HG03342 (cell line): ENCODE measurements around the gene PPARA.
"Not testable (repeated sequence)": the region's sequence is repeated elsewhere in the genome, so short reads cannot be mapped to it uniquely, and the experiment has no call there.

Experiments
- ATAC-seq: cut with Tn5 transposase; IDR thresholded peaks from one replicate; pipeline ENCODE4 v1.9.1; 2021; ENCODE audit warnings: mild to moderate bottlenecking, moderate library complexity; ENCODE audit not compliant: unreplicated experiment

The PPARA gene

DNA sequence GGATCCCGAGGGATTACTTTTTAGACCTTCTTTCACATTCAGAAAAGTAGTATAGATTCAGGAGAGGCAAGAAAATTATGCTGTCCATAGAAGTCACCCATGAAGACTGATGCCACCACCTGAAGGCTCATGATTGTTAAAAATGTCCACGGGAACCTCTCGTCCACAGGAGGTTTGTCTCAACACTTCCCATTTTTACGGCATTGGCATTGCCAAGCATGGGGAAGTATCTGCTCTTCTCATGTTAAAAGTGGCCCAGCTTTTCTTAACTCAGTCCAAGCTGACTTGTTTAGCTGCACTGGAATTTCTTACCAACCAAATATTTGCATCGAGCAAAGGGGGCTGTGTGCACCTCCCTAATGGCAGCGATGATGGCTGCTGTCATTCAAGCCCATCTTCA, 90.2 kb downstream of the PPARA start:
- ATAC-seq, result no peak

DNA sequence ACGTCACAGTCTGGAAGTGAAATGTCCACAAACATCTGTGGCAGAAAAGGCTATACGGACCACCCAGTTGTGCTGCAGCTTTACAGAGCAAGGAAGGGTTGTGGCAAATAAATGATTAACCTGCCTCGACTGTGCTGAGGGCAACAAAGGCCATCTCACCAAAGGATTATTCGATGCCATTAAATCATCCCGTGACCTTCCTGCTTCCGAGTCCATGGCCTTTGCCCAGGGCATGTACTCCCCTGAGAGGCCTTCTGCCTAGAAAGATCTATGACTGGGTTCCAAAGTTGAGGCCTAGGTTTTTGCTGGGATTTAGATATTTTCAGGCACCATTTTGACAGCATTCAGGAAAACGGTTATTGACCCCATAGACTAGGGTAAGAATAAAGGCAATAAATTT, 90.6 kb downstream of the PPARA start:
- ATAC-seq, result no peak

GRCh38 chr22:46241396-46242007, 91.2 kb downstream of the PPARA start:
- ATAC-seq, result no peak

GRCh38 chr22:46242076-46242475, 91.8 kb downstream of the PPARA start:
- ATAC-seq, result no peak

DNA sequence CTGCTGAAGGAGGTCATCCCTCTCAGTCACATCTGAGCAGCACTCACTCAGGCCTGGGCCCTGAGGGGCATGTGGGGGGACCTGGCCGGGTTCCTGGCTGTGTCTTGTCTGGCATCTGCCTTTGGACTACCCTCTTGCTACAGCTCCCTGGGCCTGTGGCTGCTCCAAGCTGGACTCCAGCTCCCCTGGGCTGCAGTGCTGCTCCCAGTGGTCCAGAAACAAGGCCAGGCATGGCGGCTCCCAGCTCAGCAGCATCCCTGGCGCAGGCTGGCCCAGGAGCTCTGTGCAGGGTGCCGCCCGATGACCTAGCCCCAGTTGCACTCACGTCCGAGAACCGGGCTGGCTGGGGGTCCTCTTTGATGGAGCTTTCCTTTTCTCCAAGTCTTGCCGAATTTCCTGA, 94.4 kb downstream of the PPARA start:
- no peak for ATAC-seq

DNA sequence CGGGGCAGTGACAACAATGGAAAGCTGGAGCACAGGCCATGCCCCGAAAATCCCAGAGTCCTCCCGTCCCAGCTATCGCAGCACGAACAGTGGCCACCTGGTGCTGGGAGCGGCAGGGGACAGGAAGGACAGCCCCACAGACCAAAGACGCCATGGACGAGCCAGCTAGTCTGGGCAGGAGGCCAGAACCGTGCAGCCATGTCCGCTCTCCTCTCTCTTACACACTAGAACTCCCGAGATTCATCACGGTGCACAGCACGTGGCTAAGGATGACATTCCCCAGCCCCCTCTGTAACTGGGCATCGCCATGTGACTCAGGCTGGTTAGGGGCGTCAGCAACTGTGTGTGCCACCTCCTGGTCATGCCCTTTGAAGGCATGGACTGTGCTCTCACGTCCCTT, 95.2 kb downstream of the PPARA start:
- ATAC-seq, result no peak

GRCh38 chr22:46246178-46246577, 95.9 kb downstream of the PPARA start:
- no peak for ATAC-seq

GRCh38 chr22:46247443-46247975, 97.2 kb downstream of the PPARA start:
- ATAC-seq, result no peak

GRCh38 chr22:46250035-46250782, 99.9 kb downstream of the PPARA start, which contains the start of gene CDPF1:
Gene CDPF1, minus strand, starts transcription at chr22:46250293. Its CDS starts 2,009 bp downstream, at chr22:46248284.
- peak; percentile 79 for ATAC-seq

DNA sequence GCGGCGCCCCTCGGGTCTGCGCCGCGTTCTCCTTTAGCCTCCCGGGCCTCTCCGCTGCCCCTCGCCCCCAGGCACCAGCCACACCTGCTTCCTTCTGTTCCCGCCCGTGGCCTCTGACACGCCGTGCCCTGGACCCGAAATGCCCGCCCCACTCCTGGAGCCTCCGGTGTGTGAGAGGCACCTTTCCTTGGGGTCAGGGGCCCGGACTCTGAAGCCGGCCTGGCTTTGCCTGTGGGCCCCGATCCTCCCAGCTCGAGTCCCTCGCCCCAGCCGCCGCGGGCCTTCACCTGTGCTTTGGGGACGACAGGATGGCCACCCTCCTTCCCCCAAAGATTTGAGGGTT, 100.4 kb downstream of the PPARA start:
- peak; percentile 12 for ATAC-seq

DNA sequence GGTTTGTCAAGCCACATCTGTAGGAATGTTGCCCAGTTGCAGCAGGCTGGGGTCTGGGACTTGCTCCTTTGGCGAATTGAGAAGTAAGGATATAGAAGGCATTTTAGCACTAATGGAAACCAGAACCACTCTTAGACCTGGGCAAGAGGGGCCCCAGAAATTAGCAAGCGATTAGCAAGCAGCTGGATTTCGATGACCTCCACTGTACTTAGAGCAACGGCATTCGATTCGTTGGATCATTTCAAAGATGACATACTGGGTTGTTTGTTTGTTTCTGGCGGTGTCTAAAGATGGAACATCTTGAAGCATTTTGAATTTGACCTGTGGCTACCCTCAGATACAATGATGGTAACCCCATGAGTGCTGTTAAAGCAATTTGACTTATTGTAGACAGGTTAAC, 100.9 kb downstream of the PPARA start:
- ATAC-seq, result no peak

DNA sequence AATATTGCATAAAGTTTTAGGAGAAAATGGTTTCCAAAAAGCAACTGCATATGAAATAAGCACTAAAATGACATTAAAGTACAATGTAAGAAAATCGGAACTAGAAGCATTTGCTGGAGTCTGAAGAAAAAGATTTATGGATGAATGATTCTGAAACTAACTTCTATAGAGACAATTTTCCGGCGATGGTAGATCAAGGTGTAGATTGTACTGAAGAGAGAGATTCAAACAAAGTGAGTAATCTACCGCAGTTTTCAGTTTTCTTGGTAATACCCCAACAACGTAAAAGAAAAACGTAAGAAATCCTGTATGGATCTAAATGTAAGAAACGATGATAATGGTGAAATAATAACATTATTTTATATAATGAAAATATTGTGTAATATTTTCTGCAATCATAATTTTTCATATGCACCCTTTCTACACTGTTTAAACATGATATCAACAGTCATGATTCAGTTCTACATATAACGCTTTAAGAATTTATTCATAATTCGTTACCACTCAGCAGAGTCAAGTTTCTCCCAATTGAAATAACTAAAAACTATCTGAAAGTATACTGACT, 101.6 kb downstream of the PPARA start:
- ATAC-seq, result no peak

GRCh38 chr22:46256358-46256958, 106.1 kb downstream of the PPARA start:
- no peak for ATAC-seq

- ATAC-seq, result no peak
These were observed 109.0 kb downstream of the PPARA start for GRCh38 chr22:46259374-46259773.

- ATAC-seq, result no peak
These were observed 109.7 kb downstream of the PPARA start for GRCh38 chr22:46260038-46260437.

DNA sequence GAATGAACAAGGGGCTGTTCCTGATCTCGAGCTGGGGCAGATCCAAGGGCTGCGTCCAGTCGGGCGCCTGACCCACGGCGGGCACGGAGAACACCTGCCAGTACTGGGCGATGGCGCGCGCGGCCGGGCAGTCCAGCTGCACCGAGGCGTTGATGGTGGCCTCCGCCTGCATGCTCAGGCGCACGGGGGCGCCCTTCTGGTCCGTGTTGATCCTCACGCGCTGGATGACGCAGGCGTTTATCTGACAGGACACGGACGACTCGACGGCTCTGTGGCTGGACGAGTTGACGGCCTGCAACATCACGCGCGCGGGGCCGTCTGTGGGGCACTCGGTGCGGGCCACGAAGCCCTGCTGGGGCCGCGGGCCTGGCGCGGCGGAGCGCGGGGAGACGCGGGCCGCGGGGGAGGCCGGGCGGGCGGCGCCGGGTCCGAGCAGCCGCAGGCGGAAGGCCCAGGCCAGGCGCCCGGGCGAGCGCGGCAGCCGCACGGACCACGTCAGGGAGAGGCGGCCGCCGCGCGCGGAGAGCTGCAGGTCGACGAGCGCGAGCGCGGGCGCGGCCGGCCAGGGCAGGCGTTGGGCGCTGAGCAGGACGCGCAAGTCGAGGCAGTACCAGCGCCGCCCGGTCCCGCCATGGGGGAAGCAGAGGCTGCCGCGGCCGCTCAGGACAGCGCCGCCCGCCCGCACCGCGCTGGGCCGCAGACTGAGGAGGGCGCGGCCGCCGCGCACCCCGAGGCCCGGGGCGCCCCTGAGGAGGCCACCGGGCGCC, 112.3 kb downstream of the PPARA start:
- ATAC-seq, result no peak

DNA sequence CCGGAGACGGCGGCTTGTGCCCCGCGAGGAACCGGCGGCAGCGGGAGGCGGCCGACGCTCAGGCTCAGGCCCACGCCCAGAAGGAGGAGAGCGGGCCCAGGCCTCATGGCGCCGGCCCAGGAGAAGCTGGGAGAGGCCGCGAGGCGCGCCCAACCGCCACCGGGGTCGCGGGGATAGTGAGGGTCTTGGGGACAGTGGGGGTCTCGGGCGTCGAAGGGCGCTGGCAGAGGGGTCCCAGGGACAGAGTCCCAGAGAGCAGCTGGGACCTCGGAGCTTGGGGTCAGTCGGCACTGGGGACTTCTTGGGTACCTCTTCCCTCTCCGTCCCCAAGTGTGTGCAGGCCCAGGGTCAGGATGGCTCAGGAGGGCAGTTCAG, 112.9 kb downstream of the PPARA start, which contains the start of gene PKDREJ:
Gene PKDREJ (minus strand): TSS at position 128 of the 375 bp plus-strand sequence. CDS start 21 bp downstream, at position 107.
- no peak for ATAC-seq

DNA sequence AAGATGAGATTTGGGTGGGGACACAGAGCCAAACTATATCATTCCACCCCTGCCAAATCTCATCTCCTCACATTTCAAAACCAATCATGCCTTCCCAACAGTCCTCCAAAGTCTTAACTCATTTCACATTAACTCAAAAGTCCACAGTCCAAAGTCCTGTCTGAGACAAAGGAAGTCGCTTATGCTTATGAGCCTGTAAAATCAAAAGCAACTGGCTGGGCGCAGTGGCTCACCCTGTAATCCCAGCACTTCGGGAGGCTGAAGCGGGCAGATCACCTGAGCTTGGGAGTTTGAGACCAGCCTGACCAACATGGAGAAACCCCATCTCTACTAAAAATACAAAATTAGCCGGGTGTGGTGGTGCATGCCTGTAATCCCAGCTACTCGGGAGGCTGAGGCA, 114.2 kb downstream of the PPARA start:
- ATAC-seq, result not testable (repeated sequence)

DNA sequence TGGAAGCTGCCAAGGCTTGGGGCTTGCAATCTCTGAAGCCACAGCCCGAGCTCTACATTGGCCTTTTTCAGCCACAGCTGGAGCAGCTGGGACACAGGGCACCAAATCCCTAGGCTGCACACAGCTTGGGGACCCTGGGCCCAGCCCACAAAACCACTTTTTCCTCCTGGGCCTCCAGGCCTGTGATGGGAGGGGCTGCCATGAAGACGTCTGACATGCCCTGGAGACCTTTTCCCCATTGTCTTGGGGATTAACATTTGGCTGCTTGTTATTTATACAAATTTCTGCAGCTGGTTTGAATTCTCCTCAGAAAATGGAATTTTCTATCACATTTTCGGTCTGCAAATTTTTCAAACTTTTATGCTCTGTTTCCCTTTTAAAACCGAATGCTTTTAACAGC, 115.3 kb downstream of the PPARA start:
- ATAC-seq, result not testable (repeated sequence)

- no peak for ATAC-seq
These were observed 117.3 kb downstream of the PPARA start, which contains the start of gene TTC38 for GRCh38 chr22:46267431-46268279. Gene TTC38, plus strand, starts transcription at chr22:46268008. Its CDS starts 32 bp downstream, at chr22:46268040.
